ENCODE data around the gene HPCAL1.

DNA sequence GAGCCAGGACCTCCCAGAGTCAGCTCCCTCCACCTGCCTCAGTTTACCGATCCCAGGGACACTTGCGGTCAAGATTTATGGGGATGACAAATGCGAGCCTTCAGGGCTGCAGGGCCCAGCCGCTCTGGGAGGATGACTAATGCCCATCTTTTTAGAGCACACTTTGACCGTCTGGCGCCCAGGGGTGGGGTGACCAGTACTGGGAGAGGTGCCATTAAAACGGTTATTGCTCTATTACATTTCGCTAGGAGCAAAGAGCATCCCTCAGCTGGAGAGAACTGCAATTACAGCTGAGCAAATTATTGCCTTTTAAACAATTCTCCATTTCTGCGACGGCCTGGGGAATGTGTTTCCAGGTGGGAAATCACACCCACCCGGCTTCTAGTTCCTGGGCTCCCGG lies 42.6 kb upstream of the HPCAL1 start:
- TF ChIP-seq TBP (IDR thresholded peaks at IDR 0.05; ENCODE audit: low read depth, low read length) = no peak
- TF ChIP-seq, protein P1, sequence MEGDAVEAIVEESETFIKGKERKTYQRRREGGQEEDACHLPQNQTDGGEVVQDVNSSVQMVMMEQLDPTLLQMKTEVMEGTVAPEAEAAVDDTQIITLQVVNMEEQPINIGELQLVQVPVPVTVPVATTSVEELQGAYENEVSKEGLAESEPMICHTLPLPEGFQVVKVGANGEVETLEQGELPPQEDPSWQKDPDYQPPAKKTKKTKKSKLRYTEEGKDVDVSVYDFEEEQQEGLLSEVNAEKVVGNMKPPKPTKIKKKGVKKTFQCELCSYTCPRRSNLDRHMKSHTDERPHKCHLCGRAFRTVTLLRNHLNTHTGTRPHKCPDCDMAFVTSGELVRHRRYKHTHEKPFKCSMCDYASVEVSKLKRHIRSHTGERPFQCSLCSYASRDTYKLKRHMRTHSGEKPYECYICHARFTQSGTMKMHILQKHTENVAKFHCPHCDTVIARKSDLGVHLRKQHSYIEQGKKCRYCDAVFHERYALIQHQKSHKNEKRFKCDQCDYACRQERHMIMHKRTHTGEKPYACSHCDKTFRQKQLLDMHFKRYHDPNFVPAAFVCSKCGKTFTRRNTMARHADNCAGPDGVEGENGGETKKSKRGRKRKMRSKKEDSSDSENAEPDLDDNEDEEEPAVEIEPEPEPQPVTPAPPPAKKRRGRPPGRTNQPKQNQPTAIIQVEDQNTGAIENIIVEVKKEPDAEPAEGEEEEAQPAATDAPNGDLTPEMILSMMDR (IDR thresholded peaks at IDR 0.05; ENCODE audit: control extremely low read depth in 1 of 3, insufficient read depth in 1 of 3, low read depth in 1 of 3, low read length in 3 of 3) = no peak
- TF ChIP-seq EP300 (IDR thresholded peaks at IDR 0.05; ENCODE audit: borderline replicate concordance in 1 of 2, low read depth in 2 of 2, low read length in 2 of 2) = no peak
- TF ChIP-seq, protein P2, sequence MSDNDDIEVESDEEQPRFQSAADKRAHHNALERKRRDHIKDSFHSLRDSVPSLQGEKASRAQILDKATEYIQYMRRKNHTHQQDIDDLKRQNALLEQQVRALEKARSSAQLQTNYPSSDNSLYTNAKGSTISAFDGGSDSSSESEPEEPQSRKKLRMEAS (IDR thresholded peaks at IDR 0.05) = no peak
- TF ChIP-seq TAF1 (IDR thresholded peaks at IDR 0.05; ENCODE audit: low read depth, low read length) = no peak
- no peak for TF ChIP-seq POLR2A (IDR thresholded peaks at IDR 0.05; ENCODE audit: control extremely low read depth in 1 of 2, low read depth in 2 of 2, low read length in 2 of 2)
- TF ChIP-seq RFX5 (IDR thresholded peaks at IDR 0.05; ENCODE audit: borderline replicate concordance, low read depth, low read length) = no peak
